ENCODE data around the gene PIP4K2A. TPM values are rescaled to one million over a fixed set of nuclear protein-coding genes. Genes with fewer than 3 reads are reported as not detected.

The PIP4K2A gene
- polyA plus RNA-seq, 1 donor: 15.3 TPM

GRCh38 chr10:22711373-22711772, 3.0 kb downstream of the PIP4K2A start:
- peaks cover 4% of the 10 kb centered on the region for H3K4me1 ChIP-seq (ENCODE audit: control insufficient read depth, insufficient read depth, low read length)
- no peaks in the 10 kb centered on the region for H3K9me3 ChIP-seq (ENCODE audit: control insufficient read depth, low read depth, low read length)
- peaks cover 18% of the 10 kb centered on the region for H3K27me3 ChIP-seq (ENCODE audit: control insufficient read depth, insufficient read depth, low read length)
- H3K4me3 ChIP-seq (ENCODE audit: low read length): no peak overlapping the region
- no peak overlapping the region for H3K27ac ChIP-seq (ENCODE audit: low read length)
- DNase-seq: no peak
- no peaks in the 10 kb centered on the region for H3K36me3 ChIP-seq (ENCODE audit: control insufficient read depth, insufficient read depth, low read length)
- no CpG with 5 or more reads among the region's 3 CpGs for WGBS (ENCODE audit: insufficient coverage, low lambda C conversion rate)

DNA sequence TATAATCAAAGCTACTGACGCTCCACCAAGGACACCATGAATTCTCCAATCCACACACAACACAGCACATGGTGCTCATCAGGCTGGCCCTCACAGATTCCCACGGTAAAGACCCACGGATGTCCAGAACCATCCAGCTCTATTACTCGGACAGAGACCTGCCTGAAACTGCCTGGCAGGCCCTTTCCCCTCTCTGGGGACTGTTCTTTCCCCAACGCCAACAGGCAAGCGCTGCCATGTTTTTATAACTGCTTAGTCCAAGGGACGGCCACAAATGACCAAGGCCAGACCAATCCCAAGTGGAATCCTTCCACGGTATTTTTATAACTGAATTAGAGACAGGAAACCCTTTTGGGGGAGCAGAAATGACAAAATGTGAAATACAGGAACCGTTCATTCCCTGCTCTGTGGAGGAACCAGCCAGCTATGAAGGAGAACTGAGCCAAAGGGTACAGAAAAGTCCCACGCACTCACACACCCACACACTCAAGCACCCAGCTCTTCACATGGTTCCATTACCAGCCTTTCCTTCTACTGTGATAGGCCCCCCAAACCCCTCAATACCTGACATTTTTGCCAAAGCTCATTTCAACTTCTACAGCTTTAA, 4.1 kb downstream of the PIP4K2A start:
- Histone ChIP-seq H3K4me1 (ENCODE audit: control insufficient read depth, insufficient read depth, low read length) (peaks cover 4% of the 10 kb centered on the region), H3K27me3 (ENCODE audit: control insufficient read depth, insufficient read depth, low read length) (peaks cover 11% of the 10 kb centered on the region), H3K36me3 (ENCODE audit: control insufficient read depth, insufficient read depth, low read length) (no peaks in the 10 kb centered on the region), H3K27ac (ENCODE audit: low read length) (no peak overlapping the region), H3K4me3 (ENCODE audit: low read length) (no peak overlapping the region), H3K9me3 (ENCODE audit: control insufficient read depth, low read depth, low read length) (no peaks in the 10 kb centered on the region)
- no CpG with 5 or more reads among the region's 10 CpGs for WGBS (ENCODE audit: insufficient coverage, low lambda C conversion rate)
- DNase-seq: no peak

DNA sequence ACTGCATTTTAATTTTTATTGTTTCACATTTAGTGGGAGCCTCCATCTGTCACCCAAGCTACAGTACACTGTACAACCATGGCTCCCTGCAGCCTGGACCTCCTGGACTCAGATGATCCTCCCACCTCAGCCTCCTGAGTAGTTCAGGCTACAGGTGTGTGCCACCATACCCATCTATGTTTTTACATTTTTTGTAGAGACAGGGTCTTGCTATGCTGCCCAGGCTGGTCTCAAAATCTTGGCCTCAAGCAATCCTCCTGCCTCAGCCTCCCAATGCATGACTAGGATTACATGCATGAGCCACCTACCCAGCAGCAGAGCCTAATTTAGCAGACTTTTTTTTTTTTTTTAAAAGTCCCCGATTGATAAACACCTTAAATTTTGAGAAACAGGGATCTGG, 5.6 kb downstream of the PIP4K2A start:
- no peak overlapping the region for H3K4me3 ChIP-seq (ENCODE audit: low read length)
- no peak overlapping the region for H3K27ac ChIP-seq (ENCODE audit: low read length)
- 100% methylated on average over 1 of the region's 1 CpG for WGBS (ENCODE audit: insufficient coverage, low lambda C conversion rate)
- H3K9me3 ChIP-seq (ENCODE audit: control insufficient read depth, low read depth, low read length): no peaks in the 10 kb centered on the region
- DNase-seq: no peak
- H3K4me1 ChIP-seq (ENCODE audit: control insufficient read depth, insufficient read depth, low read length): no peaks in the 10 kb centered on the region
- peaks cover 7% of the 10 kb centered on the region for H3K27me3 ChIP-seq (ENCODE audit: control insufficient read depth, insufficient read depth, low read length)
- H3K36me3 ChIP-seq (ENCODE audit: control insufficient read depth, insufficient read depth, low read length): no peaks in the 10 kb centered on the region

GRCh38 chr10:22705527-22705926, 8.9 kb downstream of the PIP4K2A start:
- no peaks in the 10 kb centered on the region for H3K4me1 ChIP-seq (ENCODE audit: control insufficient read depth, insufficient read depth, low read length)
- no CpG with 5 or more reads among the region's 5 CpGs for WGBS (ENCODE audit: insufficient coverage, low lambda C conversion rate)
- no peak overlapping the region for H3K4me3 ChIP-seq (ENCODE audit: low read length)
- H3K9me3 ChIP-seq (ENCODE audit: control insufficient read depth, low read depth, low read length): no peaks in the 10 kb centered on the region
- H3K27me3 ChIP-seq (ENCODE audit: control insufficient read depth, insufficient read depth, low read length): no peaks in the 10 kb centered on the region
- H3K27ac ChIP-seq (ENCODE audit: low read length): no peak overlapping the region
- no peaks in the 10 kb centered on the region for H3K36me3 ChIP-seq (ENCODE audit: control insufficient read depth, insufficient read depth, low read length)
- no peak for DNase-seq

DNA sequence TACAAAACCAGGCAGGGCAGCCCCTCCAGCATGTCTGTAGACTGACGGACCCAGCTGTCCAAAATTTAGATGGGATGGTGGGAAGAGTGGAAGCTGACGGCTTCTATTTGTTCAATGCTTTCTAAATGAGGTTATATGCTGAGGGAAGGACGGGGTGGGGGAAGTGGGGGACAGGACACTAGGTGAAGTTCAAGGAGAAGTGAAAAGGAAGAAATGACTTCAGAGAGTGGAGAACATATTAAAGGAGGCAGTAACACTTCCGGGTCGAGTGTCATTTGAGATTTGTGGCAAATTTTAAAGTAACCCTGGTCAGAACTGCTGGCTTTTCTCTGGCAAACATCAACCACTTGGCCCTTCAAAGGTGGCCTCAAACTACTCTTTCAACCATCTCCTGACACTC, 9.4 kb downstream of the PIP4K2A start:
- no peaks in the 10 kb centered on the region for H3K4me1 ChIP-seq (ENCODE audit: control insufficient read depth, insufficient read depth, low read length)
- WGBS (ENCODE audit: insufficient coverage, low lambda C conversion rate): 86% methylated on average over 3 of the region's 5 CpGs
- no peaks in the 10 kb centered on the region for H3K36me3 ChIP-seq (ENCODE audit: control insufficient read depth, insufficient read depth, low read length)
- no peaks in the 10 kb centered on the region for H3K27me3 ChIP-seq (ENCODE audit: control insufficient read depth, insufficient read depth, low read length)
- no peak overlapping the region for H3K27ac ChIP-seq (ENCODE audit: low read length)
- H3K4me3 ChIP-seq (ENCODE audit: low read length): no peak overlapping the region
- H3K9me3 ChIP-seq (ENCODE audit: control insufficient read depth, low read depth, low read length): no peaks in the 10 kb centered on the region
- DNase-seq: no peak

GRCh38 chr10:22704471-22704911, 9.9 kb downstream of the PIP4K2A start:
- Histone ChIP-seq H3K4me3 (ENCODE audit: low read length) (no peak overlapping the region), H3K27ac (ENCODE audit: low read length) (no peak overlapping the region), H3K27me3 (ENCODE audit: control insufficient read depth, insufficient read depth, low read length) (no peaks in the 10 kb centered on the region), H3K4me1 (ENCODE audit: control insufficient read depth, insufficient read depth, low read length) (no peaks in the 10 kb centered on the region), H3K9me3 (ENCODE audit: control insufficient read depth, low read depth, low read length) (no peaks in the 10 kb centered on the region), H3K36me3 (ENCODE audit: control insufficient read depth, insufficient read depth, low read length) (no peaks in the 10 kb centered on the region)
- no peak for DNase-seq
- no CpG with 5 or more reads among the region's 4 CpGs for WGBS (ENCODE audit: insufficient coverage, low lambda C conversion rate)

DNA sequence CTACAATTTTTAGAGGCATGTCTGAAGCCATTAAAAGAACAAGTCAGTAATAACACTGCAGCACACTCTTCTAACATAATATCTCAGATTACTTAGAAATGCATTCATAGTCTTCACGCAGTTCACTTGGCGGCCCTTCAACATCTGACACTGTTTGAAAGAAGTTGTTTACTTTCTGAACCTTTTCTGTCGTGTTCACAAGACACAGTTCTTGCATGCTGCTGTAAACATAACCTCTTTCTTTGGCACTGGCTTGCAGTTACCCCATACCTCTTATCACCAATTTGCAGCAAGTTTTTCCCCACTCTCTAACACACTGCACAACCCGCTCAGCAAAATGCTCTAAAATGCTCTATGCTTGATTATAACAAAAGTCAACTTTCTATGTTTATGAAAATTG, 12.0 kb downstream of the PIP4K2A start:
- no peaks in the 10 kb centered on the region for H3K4me1 ChIP-seq (ENCODE audit: control insufficient read depth, insufficient read depth, low read length)

DNA sequence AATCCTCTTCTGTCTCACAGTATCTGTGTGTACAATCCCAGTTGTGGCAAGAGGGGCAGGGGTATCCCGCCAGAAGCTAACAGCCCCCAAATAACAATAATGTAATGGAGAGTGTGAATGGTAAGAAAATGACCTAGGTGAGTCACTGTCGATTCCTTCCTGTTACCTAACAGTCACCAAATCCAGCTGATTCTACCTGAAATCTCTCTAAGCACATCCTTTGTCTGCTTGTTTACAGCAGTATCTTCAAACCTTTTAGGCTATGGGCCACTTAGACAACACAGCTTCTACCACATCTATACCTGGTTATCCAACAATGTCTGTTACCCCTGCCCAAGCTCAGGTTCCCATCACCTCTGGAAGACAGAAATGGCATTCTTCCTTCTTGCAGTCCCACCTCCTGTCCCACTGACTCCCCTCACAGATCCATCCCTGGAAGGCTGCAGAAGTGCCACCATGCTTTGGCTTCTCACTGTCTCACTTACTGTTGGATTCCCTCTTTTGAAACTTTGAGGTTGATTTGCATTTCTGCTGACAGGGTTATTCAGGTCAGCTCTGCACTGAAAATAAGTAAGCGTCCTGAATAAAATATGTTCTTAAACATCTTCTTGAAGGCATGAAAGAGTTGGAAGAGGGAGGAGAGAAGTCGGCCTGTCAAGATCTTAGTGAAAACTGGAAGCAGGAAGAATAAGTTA, 13.1 kb downstream of the PIP4K2A start:
- no peak for DNase-seq
- no peak overlapping the region for H3K27ac ChIP-seq (ENCODE audit: low read length)
- no peaks in the 10 kb centered on the region for H3K9me3 ChIP-seq (ENCODE audit: control insufficient read depth, low read depth, low read length)
- no peaks in the 10 kb centered on the region for H3K4me1 ChIP-seq (ENCODE audit: control insufficient read depth, insufficient read depth, low read length)
- no peaks in the 10 kb centered on the region for H3K27me3 ChIP-seq (ENCODE audit: control insufficient read depth, insufficient read depth, low read length)
- no peaks in the 10 kb centered on the region for H3K36me3 ChIP-seq (ENCODE audit: control insufficient read depth, insufficient read depth, low read length)
- no CpG with 5 or more reads among the region's 4 CpGs for WGBS (ENCODE audit: insufficient coverage, low lambda C conversion rate)
- no peak overlapping the region for H3K4me3 ChIP-seq (ENCODE audit: low read length)

More for the DNA sequence above, 12.0 kb downstream of the PIP4K2A start:
- H3K27me3 ChIP-seq (ENCODE audit: control insufficient read depth, insufficient read depth, low read length): no peaks in the 10 kb centered on the region
- no peak overlapping the region for H3K4me3 ChIP-seq (ENCODE audit: low read length)
- no peaks in the 10 kb centered on the region for H3K36me3 ChIP-seq (ENCODE audit: control insufficient read depth, insufficient read depth, low read length)
- no peak for DNase-seq
- H3K9me3 ChIP-seq (ENCODE audit: control insufficient read depth, low read depth, low read length): no peaks in the 10 kb centered on the region
- WGBS (ENCODE audit: insufficient coverage, low lambda C conversion rate): no CpG with 5 or more reads among the region's 4 CpGs
- H3K27ac ChIP-seq (ENCODE audit: low read length): no peak overlapping the region

DNA sequence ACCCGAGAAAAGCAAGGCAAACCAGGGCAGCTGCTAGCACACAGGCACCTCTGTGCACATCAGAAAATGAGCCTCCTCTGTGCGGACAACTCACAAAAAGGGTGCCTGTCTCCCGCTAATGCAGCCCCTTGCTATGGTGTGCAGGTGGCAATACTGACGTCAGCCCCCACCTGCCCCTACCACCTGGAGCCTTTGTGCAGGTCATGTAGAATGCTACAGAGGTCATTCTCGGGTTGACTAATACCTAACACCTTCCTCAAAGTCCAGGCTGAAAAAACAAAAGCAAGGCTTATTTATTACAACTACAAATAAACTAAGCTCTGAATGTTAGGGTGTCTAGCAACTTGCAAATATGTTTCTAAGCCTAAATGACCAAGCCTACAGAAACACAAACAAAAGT, 13.9 kb downstream of the PIP4K2A start:
- no CpG with 5 or more reads among the region's 5 CpGs for WGBS (ENCODE audit: insufficient coverage, low lambda C conversion rate)
- no peak overlapping the region for H3K27ac ChIP-seq (ENCODE audit: low read length)
- no peaks in the 10 kb centered on the region for H3K4me1 ChIP-seq (ENCODE audit: control insufficient read depth, insufficient read depth, low read length)

DNA sequence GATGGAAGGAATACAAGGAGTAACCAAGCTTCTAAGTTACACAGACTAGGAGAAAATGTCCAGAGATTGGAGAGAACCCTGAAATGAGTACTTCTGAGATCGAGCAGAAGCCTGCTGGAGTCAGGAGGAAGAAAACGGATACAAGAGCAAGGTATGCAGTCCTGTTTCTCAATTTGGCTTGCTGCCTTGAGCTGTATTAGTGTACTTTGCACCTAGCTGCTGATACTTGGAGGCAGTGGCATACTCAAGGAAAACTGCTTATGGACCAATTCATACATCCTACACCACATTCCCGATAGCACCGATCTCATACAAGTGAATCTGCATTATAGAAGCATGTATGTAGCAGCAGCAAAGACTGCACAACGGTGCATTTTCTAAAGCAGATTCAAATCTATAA, 14.4 kb downstream of the PIP4K2A start:
- Histone ChIP-seq H3K4me1 (ENCODE audit: control insufficient read depth, insufficient read depth, low read length) (no peaks in the 10 kb centered on the region), H3K27me3 (ENCODE audit: control insufficient read depth, insufficient read depth, low read length) (no peaks in the 10 kb centered on the region), H3K36me3 (ENCODE audit: control insufficient read depth, insufficient read depth, low read length) (no peaks in the 10 kb centered on the region), H3K9me3 (ENCODE audit: control insufficient read depth, low read depth, low read length) (no peaks in the 10 kb centered on the region), H3K27ac (ENCODE audit: low read length) (no peak overlapping the region), H3K4me3 (ENCODE audit: low read length) (no peak overlapping the region)
- no CpG with 5 or more reads among the region's 5 CpGs for WGBS (ENCODE audit: insufficient coverage, low lambda C conversion rate)
- DNase-seq: peak in 1 of 2 donors; percentile 54

More for the DNA sequence above, 13.9 kb downstream of the PIP4K2A start:
- DNase-seq: no peak
- Histone ChIP-seq H3K4me3 (ENCODE audit: low read length) (no peak overlapping the region), H3K9me3 (ENCODE audit: control insufficient read depth, low read depth, low read length) (no peaks in the 10 kb centered on the region), H3K36me3 (ENCODE audit: control insufficient read depth, insufficient read depth, low read length) (no peaks in the 10 kb centered on the region), H3K27me3 (ENCODE audit: control insufficient read depth, insufficient read depth, low read length) (no peaks in the 10 kb centered on the region)

Measured in large intestine (tissue), 3 donors.